HG02973 (cell line): ENCODE results near the gene TLNRD1.

Experiments used
- ATAC-seq: cut with Tn5 transposase; IDR thresholded peaks from one replicate; pipeline ENCODE4 v1.9.1; 2021; ENCODE audit warnings: moderate library complexity; ENCODE audit not compliant: unreplicated experiment

TLNRD1 gene

GRCh38 chr15:81025721-81026370, 25.1 kb downstream of the TLNRD1 start:
- ATAC-seq = no peak

- ATAC-seq = no peak
These were observed 26.3 kb downstream of the TLNRD1 start for GRCh38 chr15:81026836-81027599.

GRCh38 chr15:81029414-81030300, 28.9 kb downstream of the TLNRD1 start:
- no peak for ATAC-seq

GRCh38 chr15:81030301-81030750, 29.6 kb downstream of the TLNRD1 start:
- no peak for ATAC-seq

GRCh38 chr15:81031203-81031602, 30.5 kb downstream of the TLNRD1 start:
- no peak for ATAC-seq

- no peak for ATAC-seq
These were observed 31.6 kb downstream of the TLNRD1 start for GRCh38 chr15:81032355-81032754.

GRCh38 chr15:81032818-81033217, 32.1 kb downstream of the TLNRD1 start:
- no peak for ATAC-seq

GRCh38 chr15:81033508-81033907, 32.8 kb downstream of the TLNRD1 start:
- ATAC-seq = no peak

GRCh38 chr15:81037952-81038743, 37.4 kb downstream of the TLNRD1 start:
- ATAC-seq = no peak

- no peak for ATAC-seq
These were observed 38.4 kb downstream of the TLNRD1 start for GRCh38 chr15:81038975-81039607.

- ATAC-seq = no peak
These were observed 40.0 kb downstream of the TLNRD1 start for GRCh38 chr15:81040757-81041156.

- ATAC-seq = no peak
These were observed 42.7 kb downstream of the TLNRD1 start for GRCh38 chr15:81043281-81043934.

- ATAC-seq = no peak
These were observed 43.3 kb downstream of the TLNRD1 start for GRCh38 chr15:81043935-81044575.

- no peak for ATAC-seq
These were observed 45.6 kb downstream of the TLNRD1 start for GRCh38 chr15:81046290-81046689.

- ATAC-seq = no peak
These were observed 47.2 kb downstream of the TLNRD1 start for GRCh38 chr15:81047928-81048327.

GRCh38 chr15:81049835-81050234, 49.1 kb downstream of the TLNRD1 start:
- no peak for ATAC-seq

- ATAC-seq = no peak
These were observed 49.5 kb downstream of the TLNRD1 start for GRCh38 chr15:81050259-81050658.

- ATAC-seq = no peak
These were observed 50.1 kb downstream of the TLNRD1 start for GRCh38 chr15:81050805-81051204.

GRCh38 chr15:81052046-81052445, 51.3 kb downstream of the TLNRD1 start:
- ATAC-seq = no peak
